K562 (cell line): ENCODE results near the gene CERS2.

Experiments
- ATF1 ChIP-seq, 2 experiments: fragments of 450-650 bp in 1 of 2; IDR thresholded peaks; 2 replicates each; pipeline ENCODE4 v1.6.1; 2016; ENCODE audit warnings: missing compliant biosample characterization in 1 of 2, missing genetic modification characterization in 1 of 2
- CREM ChIP-seq: IDR thresholded peaks from 2 replicates; pipeline ENCODE4 v1.6.1; 2014; ENCODE audit warnings: antibody characterized with exemption, low read depth
- MXI1 ChIP-seq: IDR thresholded peaks from 2 replicates; pipeline ENCODE4 v1.6.1; 2011; ENCODE audit warnings: low read depth, mild to moderate bottlenecking, improper control_type of control experiment, low read length
- U2AF1 ChIP-seq: fragments of 200-400 bp; formaldehyde crosslinking; optimal IDR thresholded peaks from 2 replicates; pipeline ENCODE3; 2017; ENCODE audit warnings: mild to moderate bottlenecking, low read depth, low read length, moderate library complexity
- ZBED1 ChIP-seq: IDR thresholded peaks from 2 replicates; pipeline ENCODE4 v1.6.1; 2014

DNA sequence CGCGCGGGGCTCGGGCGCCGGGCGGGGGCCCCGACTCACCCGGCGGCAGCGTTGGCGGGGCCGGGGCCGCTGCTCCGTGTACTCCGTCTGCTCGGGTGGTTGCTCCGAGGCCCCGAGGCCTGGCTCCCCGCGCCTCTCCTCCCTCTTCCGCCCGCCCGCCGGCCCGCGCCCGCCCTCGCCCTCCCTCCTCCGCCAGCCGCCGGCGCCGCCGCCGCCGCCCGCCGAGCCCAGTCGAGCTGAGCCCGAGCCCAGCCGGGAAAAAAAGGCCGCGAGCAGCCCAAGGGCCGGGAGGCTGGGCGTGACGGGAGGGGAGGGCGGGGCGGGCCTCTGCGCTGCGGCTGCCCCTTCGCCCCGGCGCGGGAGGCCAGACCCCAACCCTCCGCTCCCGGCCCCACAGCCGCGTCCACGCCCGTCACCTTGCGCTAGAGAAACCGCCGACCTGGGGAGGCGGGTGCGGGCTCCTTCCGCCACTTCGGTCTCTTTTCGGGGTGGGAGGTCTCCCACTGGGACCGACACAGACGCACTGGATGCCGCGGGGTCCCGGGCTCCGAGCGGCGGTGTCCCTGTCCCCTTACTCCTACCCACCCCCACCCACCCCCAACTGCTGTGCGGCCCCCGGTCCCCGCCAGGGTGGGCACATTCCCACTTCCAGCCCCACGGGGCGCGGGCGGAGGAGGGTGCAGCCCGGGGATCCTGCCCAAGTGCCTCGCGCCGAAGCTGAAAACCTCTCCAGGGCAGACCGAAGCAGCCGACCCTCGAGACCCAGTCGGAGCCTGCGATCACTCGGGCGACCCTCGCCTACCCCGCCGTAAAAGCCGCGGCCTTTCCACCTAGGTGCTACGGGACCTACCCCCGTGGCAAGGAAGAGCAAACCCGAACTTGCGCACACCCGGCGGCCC lies at the start of gene CERS2:
- TF ChIP-seq ZBED1 (no peak), U2AF1 (no peak), MXI1 (no peak), ATF1 (CRISPR knock-in tag; IDR thresholded peaks at IDR 0.05) (no peak), ATF1 (tag; IDR thresholded peaks at IDR 0.05) (no peak), CREM (peak; percentile 19; the same call in 1 of the 2 replicates)
